ENCODE results near the gene PRR22. TPM values are rescaled to one million over a fixed set of nuclear protein-coding genes. Genes with fewer than 3 reads are reported as not detected.

PRR22 gene
- total RNA-seq, 1 experiment from 2014 or later = 5.6 TPM

- CTCF ChIA-PET = no interaction called here
- H3K9ac ChIP-seq (ENCODE audit: low read length) = no peak overlapping the region
- no peaks in the 10 kb centered on the region for H3K9me3 ChIP-seq (ENCODE audit: low read length)
- H3K27ac ChIP-seq (ENCODE audit: low read length) = no peak overlapping the region
- BruUV-seq (replicated peaks) = no TSS peak
- H3K36me3 ChIP-seq (ENCODE audit: low read depth, low read length) = peaks cover 45% of the 10 kb centered on the region
- peaks cover 8% of the 10 kb centered on the region for H3K4me1 ChIP-seq (ENCODE audit: insufficient read depth, low read length)
- H3K4me2 ChIP-seq (ENCODE audit: low read length) = no peak overlapping the region
- TF ChIP-seq, protein P1, sequence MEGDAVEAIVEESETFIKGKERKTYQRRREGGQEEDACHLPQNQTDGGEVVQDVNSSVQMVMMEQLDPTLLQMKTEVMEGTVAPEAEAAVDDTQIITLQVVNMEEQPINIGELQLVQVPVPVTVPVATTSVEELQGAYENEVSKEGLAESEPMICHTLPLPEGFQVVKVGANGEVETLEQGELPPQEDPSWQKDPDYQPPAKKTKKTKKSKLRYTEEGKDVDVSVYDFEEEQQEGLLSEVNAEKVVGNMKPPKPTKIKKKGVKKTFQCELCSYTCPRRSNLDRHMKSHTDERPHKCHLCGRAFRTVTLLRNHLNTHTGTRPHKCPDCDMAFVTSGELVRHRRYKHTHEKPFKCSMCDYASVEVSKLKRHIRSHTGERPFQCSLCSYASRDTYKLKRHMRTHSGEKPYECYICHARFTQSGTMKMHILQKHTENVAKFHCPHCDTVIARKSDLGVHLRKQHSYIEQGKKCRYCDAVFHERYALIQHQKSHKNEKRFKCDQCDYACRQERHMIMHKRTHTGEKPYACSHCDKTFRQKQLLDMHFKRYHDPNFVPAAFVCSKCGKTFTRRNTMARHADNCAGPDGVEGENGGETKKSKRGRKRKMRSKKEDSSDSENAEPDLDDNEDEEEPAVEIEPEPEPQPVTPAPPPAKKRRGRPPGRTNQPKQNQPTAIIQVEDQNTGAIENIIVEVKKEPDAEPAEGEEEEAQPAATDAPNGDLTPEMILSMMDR (conservative IDR thresholded peaks at IDR 0.05; ENCODE audit: low read depth, low read length) = no peak
- no peak for TF ChIP-seq EZH2phosphoT487 (IDR thresholded peaks at IDR 0.05; ENCODE audit: borderline replicate concordance, low read length)
- no peak for TF ChIP-seq EZH2 (IDR thresholded peaks at IDR 0.05; ENCODE audit: low read length, unreplicated experiment)
- peaks cover 15% of the 10 kb centered on the region for H3K79me2 ChIP-seq (ENCODE audit: low read length)
- POLR2A ChIA-PET (ENCODE audit: unreplicated experiment) = no interaction called here
- no peaks in the 10 kb centered on the region for H3K27me3 ChIP-seq (ENCODE audit: low read length)
- ATAC-seq (no peak), DNase-seq (no peak)
- H3K4me3 ChIP-seq (ENCODE audit: low read length) = no peak overlapping the region
- H3F3A ChIP-seq (ENCODE audit: low read length, unreplicated experiment) = no peaks in the 10 kb centered on the region
- intact Hi-C loops (cut with micrococcal nuclease) = no loop called here
- no peak overlapping the region for H2AFZ ChIP-seq (ENCODE audit: low read length)
- no peaks in the 10 kb centered on the region for H3K9me2 ChIP-seq (replicated peaks; ENCODE audit: low read length)
- 0 out of 2 replicates have a peak, but pooled peaks cover 4% of the 10 kb centered on the region for H4K20me1 ChIP-seq (ENCODE audit: low read length)
Observed at GRCh38 chr19:5786593-5787408, 2.3 kb upstream of the PRR22 start.

DNA sequence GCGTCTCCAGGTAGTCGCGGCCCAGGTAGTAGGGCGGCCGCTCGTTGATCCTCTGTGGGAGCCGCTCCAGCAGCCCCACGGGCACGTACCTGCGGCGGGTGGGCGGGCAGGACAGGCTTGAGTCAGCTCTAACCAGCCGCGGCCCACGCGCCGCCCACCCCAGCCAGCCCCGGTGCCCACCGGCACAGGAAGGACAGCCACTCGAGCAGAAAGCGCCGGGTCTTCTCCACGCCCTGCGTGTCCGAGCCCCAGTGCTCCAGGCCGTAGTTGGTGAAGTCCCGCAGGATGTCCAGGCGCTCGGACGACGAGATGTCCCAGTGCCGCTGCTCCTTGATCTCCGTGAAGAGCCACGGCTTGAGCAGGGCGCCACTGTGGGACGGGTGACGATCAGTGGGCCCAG, 877 bp upstream of the PRR22 start:
- Histone ChIP-seq H3K4me2 (ENCODE audit: low read length) (no peak overlapping the region), H3K27ac (ENCODE audit: low read length) (no peak overlapping the region), H3K9me2 (replicated peaks; ENCODE audit: low read length) (no peaks in the 10 kb centered on the region), H2AFZ (ENCODE audit: low read length) (no peak overlapping the region), H3K9me3 (ENCODE audit: low read length) (no peaks in the 10 kb centered on the region), H3K36me3 (ENCODE audit: low read depth, low read length) (peaks cover 45% of the 10 kb centered on the region), H3K4me3 (ENCODE audit: low read length) (no peak overlapping the region), H3K4me1 (ENCODE audit: insufficient read depth, low read length) (peaks cover 8% of the 10 kb centered on the region), H3K79me2 (ENCODE audit: low read length) (peaks cover 15% of the 10 kb centered on the region), H3K9ac (ENCODE audit: low read length) (no peak overlapping the region), H3K27me3 (ENCODE audit: low read length) (no peaks in the 10 kb centered on the region), H3F3A (ENCODE audit: low read length, unreplicated experiment) (no peaks in the 10 kb centered on the region), H4K20me1 (ENCODE audit: low read length) (0 out of 2 replicates have a peak, but pooled peaks cover 4% of the 10 kb centered on the region)
- DNase-seq (no peak), ATAC-seq (no peak)
- TF ChIP-seq EZH2 (IDR thresholded peaks at IDR 0.05; ENCODE audit: low read length, unreplicated experiment) = no peak
- TF ChIP-seq, protein P1 (conservative IDR thresholded peaks at IDR 0.05; ENCODE audit: low read depth, low read length) = no peak
- TF ChIP-seq EZH2phosphoT487 (IDR thresholded peaks at IDR 0.05; ENCODE audit: borderline replicate concordance, low read length) = no peak
- ChIA-PET POLR2A (ENCODE audit: unreplicated experiment) (no interaction called here), CTCF (no interaction called here)
- no TSS peak for BruUV-seq (replicated peaks)
- intact Hi-C loops (cut with micrococcal nuclease) = no loop called here
